Suprapubic skin (tissue), 4 donors: ENCODE results near the gene KLC3.

ENCODE experiments used
- CTCF ChIP-seq, 2 donors: fragments of 200-600 bp in 1 of 2; fragments of 450-650 bp in 1 of 2; sonication (generic) in 1 of 2; IDR thresholded peaks; one replicate each; pipeline ENCODE4 v1.5.1; 2016 to 2019; ENCODE audit warnings: antibody characterized with exemption in 2 of 2, mild to moderate bottlenecking in 1 of 2, moderate library complexity in 1 of 2
- EP300 ChIP-seq: sonication (generic); formaldehyde crosslinking; IDR thresholded peaks from one replicate; pipeline ENCODE4 v1.6.1; 2017; ENCODE audit warnings: antibody characterized with exemption
- POLR2A ChIP-seq, 2 donors: fragments of 450-650 bp; IDR thresholded peaks; one replicate each; pipeline ENCODE4 v1.6.1; 2017; ENCODE audit warnings: antibody characterized with exemption in 2 of 2, mild to moderate bottlenecking in 2 of 2, moderate library complexity in 2 of 2
- POLR2AphosphoS5 ChIP-seq, 3 donors: sonication (generic); formaldehyde crosslinking; IDR thresholded peaks; one replicate each; pipeline ENCODE4 v1.6.1; 2017; ENCODE audit warnings: antibody characterized with exemption in 3 of 3

- TF ChIP-seq POLR2A (IDR thresholded peaks at IDR 0.05) (no peak), EP300 (no peak), CTCF (IDR thresholded peaks at IDR 0.05) (no peak), POLR2AphosphoS5 (IDR thresholded peaks at IDR 0.05) (no peak)
These were observed 40.8 kb upstream of the KLC3 start for GRCh38 chr19:45299719-45300118.
